ENCODE data around the gene SMAP1.

Gene SMAP1

DNA sequence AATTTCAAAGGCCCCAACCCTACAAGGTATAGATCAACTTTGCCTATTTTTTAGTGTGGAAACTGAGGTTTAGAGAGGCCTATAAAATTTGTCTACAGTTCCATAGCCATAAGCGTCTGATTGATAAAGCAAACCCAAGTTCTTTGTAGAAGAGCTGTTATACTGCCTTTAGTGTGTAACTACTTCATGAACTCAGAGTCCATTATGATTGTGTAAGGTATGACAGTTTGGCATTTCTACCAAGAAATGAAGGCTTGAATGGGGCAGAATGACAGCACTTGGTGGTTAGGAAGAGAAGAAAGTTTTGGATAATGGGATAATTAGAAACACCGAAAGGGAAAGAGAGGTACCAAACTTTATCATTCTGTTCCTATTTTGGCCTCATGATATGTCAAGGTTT, 38.1 kb downstream of the SMAP1 start:
- no peak overlapping the region for H3K9ac ChIP-seq (ENCODE audit: low read length in 5 of 5)
- H3K27ac ChIP-seq (ENCODE audit: low read depth, low read length), result no peak overlapping the region
- H3K36me3 ChIP-seq (ENCODE audit: control insufficient read depth in 5 of 5, insufficient read depth in 5 of 5, low read length in 5 of 5), result peaks cover 0 to 2% (median 0%) of the 10 kb centered on the region in 5 donors
- H3K27me3 ChIP-seq (ENCODE audit: control insufficient read depth in 5 of 5, insufficient read depth in 4 of 5, low read length in 5 of 5), result no peaks in the 10 kb centered on the region
- H3K9me3 ChIP-seq (ENCODE audit: control insufficient read depth in 5 of 5, low read length in 5 of 5), result no peaks in the 10 kb centered on the region
- H3K4me1 ChIP-seq (ENCODE audit: control insufficient read depth in 5 of 5, insufficient read depth in 5 of 5, low read length in 5 of 5), result peaks cover 0 to 16% (median 5%) of the 10 kb centered on the region in 5 donors
- no peak overlapping the region for H3K4me3 ChIP-seq (ENCODE audit: low read depth in 1 of 5, low read length in 5 of 5)

DNA sequence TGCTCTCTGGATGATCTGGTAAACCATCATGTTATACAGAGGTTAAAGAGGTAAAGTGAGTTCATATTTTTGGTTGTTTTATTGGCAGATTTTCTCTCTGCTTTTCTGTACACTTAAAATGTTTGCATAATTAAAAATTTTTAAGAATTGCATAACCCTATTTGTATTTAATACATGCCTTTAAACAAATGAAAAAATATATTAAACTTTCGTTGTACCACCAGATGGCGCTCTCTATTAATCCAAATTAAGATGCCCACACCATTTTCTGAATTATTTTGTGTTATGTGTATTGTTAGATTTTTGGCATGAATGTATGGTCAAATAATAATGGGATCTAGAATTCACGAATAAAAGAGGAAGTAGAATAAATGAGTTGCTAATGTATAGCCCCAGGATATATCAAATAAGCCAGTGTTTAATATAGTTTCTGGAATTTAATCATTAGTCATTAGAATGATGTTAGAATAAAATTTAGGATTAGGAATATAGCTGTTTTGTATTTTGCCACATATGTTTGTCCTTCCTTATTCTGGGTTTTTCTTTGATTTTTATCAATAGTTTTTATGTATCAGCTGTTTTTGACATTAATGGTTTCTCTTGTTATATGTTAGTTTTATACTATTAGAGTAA, 38.9 kb downstream of the SMAP1 start:
- no peak overlapping the region for H3K27ac ChIP-seq (ENCODE audit: low read depth, low read length)
- no peaks in the 10 kb centered on the region for H3K36me3 ChIP-seq (ENCODE audit: control insufficient read depth in 5 of 5, insufficient read depth in 5 of 5, low read length in 5 of 5)
- H3K4me1 ChIP-seq (ENCODE audit: control insufficient read depth in 5 of 5, insufficient read depth in 5 of 5, low read length in 5 of 5), result peaks cover 0 to 10% (median under 1%) of the 10 kb centered on the region in 5 donors
- H3K9me3 ChIP-seq (ENCODE audit: control insufficient read depth in 5 of 5, low read length in 5 of 5), result no peaks in the 10 kb centered on the region
- no peak overlapping the region for H3K4me3 ChIP-seq (ENCODE audit: low read depth in 1 of 5, low read length in 5 of 5)
- no peak overlapping the region for H3K9ac ChIP-seq (ENCODE audit: low read length in 5 of 5)
- no peaks in the 10 kb centered on the region for H3K27me3 ChIP-seq (ENCODE audit: control insufficient read depth in 5 of 5, insufficient read depth in 4 of 5, low read length in 5 of 5)

DNA sequence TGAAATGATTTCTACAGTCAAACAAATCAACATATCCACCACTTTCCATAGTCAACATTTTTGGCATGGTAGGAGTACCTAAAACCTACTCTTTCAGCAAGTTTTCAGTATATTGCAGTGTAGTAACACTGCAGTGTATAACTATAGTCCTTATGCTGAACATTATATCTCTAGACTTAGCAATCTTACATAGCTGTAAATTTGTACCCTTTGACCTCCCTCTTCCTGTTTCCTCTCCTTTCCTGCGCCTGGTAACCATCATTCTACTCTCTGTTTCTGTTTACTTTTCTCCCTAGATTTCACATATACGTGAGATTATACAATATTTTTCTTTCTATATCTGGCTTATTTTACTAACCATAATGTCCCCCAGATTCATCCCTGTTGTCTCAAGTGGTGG, 40.2 kb downstream of the SMAP1 start:
- Histone ChIP-seq H3K27me3 (ENCODE audit: control insufficient read depth in 5 of 5, insufficient read depth in 4 of 5, low read length in 5 of 5) (no peaks in the 10 kb centered on the region), H3K4me3 (ENCODE audit: low read depth in 1 of 5, low read length in 5 of 5) (no peak overlapping the region), H3K9me3 (ENCODE audit: control insufficient read depth in 5 of 5, low read length in 5 of 5) (no peaks in the 10 kb centered on the region)

DNA sequence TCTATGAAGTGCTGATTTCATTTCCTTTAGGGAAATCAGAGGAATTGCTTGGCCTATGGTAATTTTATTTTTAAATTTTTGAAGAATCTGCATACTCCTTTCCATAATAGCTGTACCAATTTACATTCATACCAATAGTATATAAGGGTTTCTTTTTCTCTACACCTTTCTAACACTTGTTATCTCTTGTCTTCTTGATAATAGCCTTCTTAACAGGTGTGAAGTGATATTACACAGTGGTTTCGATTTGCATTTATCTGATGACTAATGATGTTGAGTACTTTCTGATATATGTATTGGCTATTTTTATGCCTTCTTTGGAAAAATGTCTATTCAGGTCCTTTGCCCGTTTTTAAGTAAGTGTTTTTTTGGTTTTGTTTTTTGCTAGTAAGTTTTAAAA, 40.8 kb downstream of the SMAP1 start:
- no peak overlapping the region for H3K4me3 ChIP-seq (ENCODE audit: low read depth in 1 of 5, low read length in 5 of 5)
- H3K27me3 ChIP-seq (ENCODE audit: control insufficient read depth in 5 of 5, insufficient read depth in 4 of 5, low read length in 5 of 5), result no peaks in the 10 kb centered on the region
- H3K9me3 ChIP-seq (ENCODE audit: control insufficient read depth in 5 of 5, low read length in 5 of 5), result no peaks in the 10 kb centered on the region
- no peaks in the 10 kb centered on the region for H3K36me3 ChIP-seq (ENCODE audit: control insufficient read depth in 5 of 5, insufficient read depth in 5 of 5, low read length in 5 of 5)
- H3K9ac ChIP-seq (ENCODE audit: low read length in 5 of 5), result no peak overlapping the region
- no peak overlapping the region for H3K27ac ChIP-seq (ENCODE audit: low read depth, low read length)
- H3K4me1 ChIP-seq (ENCODE audit: control insufficient read depth in 5 of 5, insufficient read depth in 5 of 5, low read length in 5 of 5), result peaks cover 0 to 10% (median 0%) of the 10 kb centered on the region in 5 donors

More for the DNA sequence above, 40.2 kb downstream of the SMAP1 start:
- Histone ChIP-seq H3K36me3 (ENCODE audit: control insufficient read depth in 5 of 5, insufficient read depth in 5 of 5, low read length in 5 of 5) (no peaks in the 10 kb centered on the region), H3K27ac (ENCODE audit: low read depth, low read length) (no peak overlapping the region), H3K9ac (ENCODE audit: low read length in 5 of 5) (no peak overlapping the region), H3K4me1 (ENCODE audit: control insufficient read depth in 5 of 5, insufficient read depth in 5 of 5, low read length in 5 of 5) (peaks cover 0 to 10% (median 0%) of the 10 kb centered on the region in 5 donors)

DNA sequence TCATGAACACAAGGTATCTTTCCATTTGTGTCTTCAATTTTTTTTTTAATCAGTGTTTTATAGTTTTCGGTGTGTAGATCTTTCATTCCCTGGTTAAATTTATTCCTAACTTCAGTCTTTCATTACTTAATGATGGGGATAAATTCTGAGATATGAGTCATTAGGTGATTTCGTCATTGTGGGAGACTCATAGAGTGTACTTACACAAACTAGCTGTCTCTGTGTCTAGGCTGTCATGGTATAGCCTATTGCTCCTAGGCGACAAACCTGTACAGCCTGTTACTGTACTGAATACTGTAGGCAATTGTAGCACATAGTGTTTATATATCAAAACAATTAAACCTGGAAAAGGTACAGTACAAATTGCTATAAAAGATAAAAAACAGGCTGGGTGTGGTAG, 42.1 kb downstream of the SMAP1 start:
- no peaks in the 10 kb centered on the region for H3K36me3 ChIP-seq (ENCODE audit: control insufficient read depth in 5 of 5, insufficient read depth in 5 of 5, low read length in 5 of 5)
- no peak overlapping the region for H3K9ac ChIP-seq (ENCODE audit: low read length in 5 of 5)
- H3K4me3 ChIP-seq (ENCODE audit: low read depth in 1 of 5, low read length in 5 of 5), result no peak overlapping the region
- no peaks in the 10 kb centered on the region for H3K27me3 ChIP-seq (ENCODE audit: control insufficient read depth in 5 of 5, insufficient read depth in 4 of 5, low read length in 5 of 5)
- H3K4me1 ChIP-seq (ENCODE audit: control insufficient read depth in 5 of 5, insufficient read depth in 5 of 5, low read length in 5 of 5), result peaks cover 0 to 5% (median 0%) of the 10 kb centered on the region in 5 donors
- H3K27ac ChIP-seq (ENCODE audit: low read depth, low read length), result no peak overlapping the region
- H3K9me3 ChIP-seq (ENCODE audit: control insufficient read depth in 5 of 5, low read length in 5 of 5), result peaks cover 0 to 12% (median under 1%) of the 10 kb centered on the region in 5 donors

DNA sequence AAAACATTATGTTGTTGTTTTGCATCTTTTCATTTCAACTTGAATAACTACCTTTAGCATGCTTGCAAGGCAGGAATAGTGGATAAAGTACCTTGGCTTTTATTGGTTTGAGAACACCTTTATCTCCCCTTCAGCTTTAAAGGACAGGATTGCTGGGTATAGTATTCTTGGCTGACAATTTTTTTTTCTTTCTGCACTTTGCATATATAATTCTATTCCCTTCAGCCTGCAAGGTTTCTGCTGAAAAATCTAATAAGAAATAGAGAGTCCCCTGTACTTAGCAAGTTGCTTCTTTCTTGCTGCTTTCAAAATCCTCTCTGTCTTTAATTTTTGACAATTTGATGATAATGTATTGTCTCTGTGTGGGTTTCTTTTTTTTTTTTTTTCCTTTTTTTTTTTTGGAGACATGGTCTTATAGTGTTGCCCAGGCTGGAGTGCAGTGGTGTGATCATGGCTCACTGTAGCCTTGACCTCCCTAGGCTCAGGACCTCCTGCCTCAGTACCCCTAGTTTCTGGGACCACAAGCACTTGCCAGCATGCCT, 47.1 kb downstream of the SMAP1 start:
- peaks cover 0 to 8% (median 0%) of the 10 kb centered on the region in 5 donors for H3K4me1 ChIP-seq (ENCODE audit: control insufficient read depth in 5 of 5, insufficient read depth in 5 of 5, low read length in 5 of 5)
- no peak overlapping the region for H3K4me3 ChIP-seq (ENCODE audit: low read depth in 1 of 5, low read length in 5 of 5)
- no peak overlapping the region for H3K27ac ChIP-seq (ENCODE audit: low read depth, low read length)
- H3K36me3 ChIP-seq (ENCODE audit: control insufficient read depth in 5 of 5, insufficient read depth in 5 of 5, low read length in 5 of 5), result no peaks in the 10 kb centered on the region
- H3K9me3 ChIP-seq (ENCODE audit: control insufficient read depth in 5 of 5, low read length in 5 of 5), result peaks cover 0 to 15% (median 7%) of the 10 kb centered on the region in 5 donors
- H3K9ac ChIP-seq (ENCODE audit: low read length in 5 of 5), result no peak overlapping the region
- no peaks in the 10 kb centered on the region for H3K27me3 ChIP-seq (ENCODE audit: control insufficient read depth in 5 of 5, insufficient read depth in 4 of 5, low read length in 5 of 5)

DNA sequence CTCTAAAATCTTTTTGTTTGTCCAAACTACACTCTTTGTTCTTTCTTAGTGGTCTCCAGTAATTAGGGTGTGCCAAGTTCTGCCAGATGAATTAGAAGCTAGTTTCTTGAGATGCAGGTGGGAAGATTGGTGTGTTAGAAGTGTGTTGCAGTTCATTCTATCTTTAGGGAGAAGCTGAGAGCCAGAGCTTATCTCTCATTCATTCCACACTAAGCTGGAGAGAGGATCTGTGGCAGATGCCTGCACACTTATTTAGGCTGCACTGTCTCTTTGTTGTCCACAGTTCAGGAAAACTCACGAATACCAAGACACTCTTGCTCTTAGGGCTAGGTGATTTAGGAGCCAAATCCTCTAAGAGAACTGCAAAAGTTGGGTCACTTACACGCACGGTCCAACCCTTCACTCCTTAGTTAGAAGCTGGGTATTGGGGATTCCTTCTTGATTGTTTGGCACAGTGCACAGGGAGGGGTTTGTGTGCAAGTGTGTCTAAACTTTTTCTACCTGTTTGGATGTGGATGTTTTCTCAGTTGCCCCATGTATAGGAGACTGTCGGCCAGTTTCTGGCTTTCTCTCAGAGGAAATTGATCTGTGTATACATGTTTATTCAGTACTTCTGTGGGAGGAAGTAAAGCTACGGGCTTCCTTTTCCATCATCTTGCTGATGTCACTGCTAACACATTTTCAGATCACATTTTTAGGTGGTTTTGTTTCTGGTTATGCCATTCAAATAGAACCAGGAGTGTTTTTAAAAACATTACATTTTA, 49.5 kb downstream of the SMAP1 start:
- Histone ChIP-seq H3K9ac (ENCODE audit: low read length in 5 of 5) (no peak overlapping the region), H3K27ac (ENCODE audit: low read depth, low read length) (no peak overlapping the region), H3K27me3 (ENCODE audit: control insufficient read depth in 5 of 5, insufficient read depth in 4 of 5, low read length in 5 of 5) (no peaks in the 10 kb centered on the region), H3K9me3 (ENCODE audit: control insufficient read depth in 5 of 5, low read length in 5 of 5) (peaks cover 0 to 15% (median 7%) of the 10 kb centered on the region in 5 donors), H3K4me1 (ENCODE audit: control insufficient read depth in 5 of 5, insufficient read depth in 5 of 5, low read length in 5 of 5) (peaks cover 0 to 8% (median 0%) of the 10 kb centered on the region in 5 donors), H3K4me3 (ENCODE audit: low read depth in 1 of 5, low read length in 5 of 5) (no peak overlapping the region), H3K36me3 (ENCODE audit: control insufficient read depth in 5 of 5, insufficient read depth in 5 of 5, low read length in 5 of 5) (no peaks in the 10 kb centered on the region)

DNA sequence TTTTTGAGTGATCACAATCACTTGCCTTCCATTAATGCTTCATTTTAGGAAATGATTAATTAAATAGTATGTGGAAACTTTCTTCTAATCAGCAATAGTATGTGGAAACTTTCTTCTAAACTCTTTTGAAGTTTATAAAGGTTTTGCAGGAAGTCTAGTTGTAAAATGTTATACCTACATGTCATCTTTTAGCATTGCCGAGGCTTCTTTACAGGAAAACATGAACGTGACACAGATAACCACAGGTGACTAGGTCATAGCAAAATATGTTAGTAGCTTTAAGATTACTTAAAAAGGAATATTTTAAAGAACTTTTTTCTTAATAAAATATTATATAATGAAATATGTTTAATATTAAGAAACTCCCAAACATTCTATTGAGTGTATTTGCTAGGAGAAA, 56.8 kb downstream of the SMAP1 start:
- Histone ChIP-seq H3K27me3 (ENCODE audit: control insufficient read depth in 5 of 5, insufficient read depth in 4 of 5, low read length in 5 of 5) (no peaks in the 10 kb centered on the region), H3K27ac (ENCODE audit: low read depth, low read length) (no peak overlapping the region), H3K4me1 (ENCODE audit: control insufficient read depth in 5 of 5, insufficient read depth in 5 of 5, low read length in 5 of 5) (peaks cover 0 to 4% (median 0%) of the 10 kb centered on the region in 5 donors), H3K9ac (ENCODE audit: low read length in 5 of 5) (no peak overlapping the region), H3K4me3 (ENCODE audit: low read depth in 1 of 5, low read length in 5 of 5) (no peak overlapping the region), H3K9me3 (ENCODE audit: control insufficient read depth in 5 of 5, low read length in 5 of 5) (no peaks in the 10 kb centered on the region), H3K36me3 (ENCODE audit: control insufficient read depth in 5 of 5, insufficient read depth in 5 of 5, low read length in 5 of 5) (no peaks in the 10 kb centered on the region)

DNA sequence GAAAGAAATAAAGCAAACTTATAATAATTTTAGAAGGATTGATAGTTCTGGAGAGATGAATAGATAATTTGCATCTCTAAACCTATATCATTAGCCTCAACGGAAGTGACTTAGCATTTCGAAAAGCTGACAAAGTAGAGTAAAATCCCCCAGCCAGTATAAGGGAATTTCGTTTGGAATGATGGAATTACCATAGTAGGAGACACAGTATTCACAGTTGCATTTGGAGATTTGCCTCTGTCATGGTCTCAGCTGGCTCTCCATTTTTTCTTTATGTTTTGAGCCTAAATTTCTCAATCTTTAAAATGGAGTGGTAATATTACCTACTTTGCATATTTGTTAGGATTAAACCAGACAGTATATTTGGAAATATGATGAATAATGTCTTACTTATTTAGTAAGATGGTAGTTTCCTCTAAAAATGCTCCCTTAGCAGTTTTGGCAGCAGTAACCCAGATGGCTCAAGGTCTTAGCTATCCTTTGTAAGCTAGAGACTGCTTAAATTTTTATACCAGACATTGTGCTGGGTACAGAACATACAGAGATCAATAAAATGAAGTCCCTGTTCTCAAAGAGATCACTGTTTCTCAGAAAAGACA, 58.2 kb downstream of the SMAP1 start:
- H3K4me1 ChIP-seq (ENCODE audit: control insufficient read depth in 5 of 5, insufficient read depth in 5 of 5, low read length in 5 of 5), result peaks cover 0 to 4% (median 0%) of the 10 kb centered on the region in 5 donors
- no peaks in the 10 kb centered on the region for H3K27me3 ChIP-seq (ENCODE audit: control insufficient read depth in 5 of 5, insufficient read depth in 4 of 5, low read length in 5 of 5)
- no peak overlapping the region for H3K27ac ChIP-seq (ENCODE audit: low read depth, low read length)

DNA sequence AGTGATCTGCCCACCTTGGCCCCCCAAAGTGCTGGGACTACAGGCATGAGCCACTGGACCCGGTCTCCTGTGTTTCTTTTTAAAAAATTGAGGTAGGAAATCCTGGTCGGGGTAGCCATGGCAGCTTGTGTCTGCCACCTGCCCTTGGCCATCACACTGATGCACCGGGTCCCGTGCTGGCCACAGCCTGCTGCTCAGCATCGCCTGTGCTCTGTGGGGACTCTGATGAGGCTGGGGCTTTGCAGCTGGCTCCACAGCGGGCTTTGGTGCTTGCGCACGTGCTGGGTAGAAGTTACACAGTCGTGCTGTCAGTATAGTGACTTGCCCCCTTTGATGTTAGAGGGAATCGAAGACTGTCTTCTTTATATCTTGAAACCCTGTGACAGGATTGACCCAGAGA, 66.7 kb downstream of the SMAP1 start:
- H3K27ac ChIP-seq (ENCODE audit: low read depth, low read length), result no peak overlapping the region
- no peaks in the 10 kb centered on the region for H3K9me3 ChIP-seq (ENCODE audit: control insufficient read depth in 5 of 5, low read length in 5 of 5)
- peaks cover 4 to 20% (median 10%) of the 10 kb centered on the region in 5 donors for H3K36me3 ChIP-seq (ENCODE audit: control insufficient read depth in 5 of 5, insufficient read depth in 5 of 5, low read length in 5 of 5)
- no peak overlapping the region for H3K9ac ChIP-seq (ENCODE audit: low read length in 5 of 5)
- no peaks in the 10 kb centered on the region for H3K4me1 ChIP-seq (ENCODE audit: control insufficient read depth in 5 of 5, insufficient read depth in 5 of 5, low read length in 5 of 5)
- H3K27me3 ChIP-seq (ENCODE audit: control insufficient read depth in 5 of 5, insufficient read depth in 4 of 5, low read length in 5 of 5), result no peaks in the 10 kb centered on the region
- H3K4me3 ChIP-seq (ENCODE audit: low read depth in 1 of 5, low read length in 5 of 5), result no peak overlapping the region

More for the DNA sequence above, 58.2 kb downstream of the SMAP1 start:
- Histone ChIP-seq H3K9me3 (ENCODE audit: control insufficient read depth in 5 of 5, low read length in 5 of 5) (no peaks in the 10 kb centered on the region), H3K4me3 (ENCODE audit: low read depth in 1 of 5, low read length in 5 of 5) (no peak overlapping the region), H3K36me3 (ENCODE audit: control insufficient read depth in 5 of 5, insufficient read depth in 5 of 5, low read length in 5 of 5) (no peaks in the 10 kb centered on the region), H3K9ac (ENCODE audit: low read length in 5 of 5) (no peak overlapping the region)
